ENCODE results near the gene MYO1G.
"Not testable (repeated sequence)": the region's sequence is repeated elsewhere in the genome, so short reads cannot be mapped to it uniquely, and the experiment has no call there.

Gene MYO1G

GRCh38 chr7:44978511-44979366 lies at the start of gene MYO1G:
Gene MYO1G, minus strand, starts transcription at chr7:44979015. Its CDS starts 54 bp downstream, at chr7:44978961.
- no peak for DNase-seq (ENCODE audit: low spot score)

GRCh38 chr7:45028138-45028919 lies 49.5 kb upstream of the MYO1G start:
- no peak for DNase-seq (ENCODE audit: low spot score)

GRCh38 chr7:45027774-45028114 lies 48.9 kb upstream of the MYO1G start:
- DNase-seq (ENCODE audit: low spot score): no peak

- DNase-seq (ENCODE audit: low spot score): peak; percentile 41
Observed at GRCh38 chr7:45026984-45027773, 48.4 kb upstream of the MYO1G start.

GRCh38 chr7:45026013-45026412 lies 47.2 kb upstream of the MYO1G start:
- DNase-seq (ENCODE audit: low spot score): no peak

- not testable (repeated sequence) for DNase-seq (ENCODE audit: low spot score)
Observed at GRCh38 chr7:45025473-45025872, 46.7 kb upstream of the MYO1G start.

- no peak for DNase-seq (ENCODE audit: low spot score)
Observed at GRCh38 chr7:45024126-45024744, 45.4 kb upstream of the MYO1G start.

GRCh38 chr7:45021604-45022296 lies 42.9 kb upstream of the MYO1G start:
- no peak for DNase-seq (ENCODE audit: low spot score)

- no peak for DNase-seq (ENCODE audit: low spot score)
Observed at GRCh38 chr7:45020915-45021314, 42.1 kb upstream of the MYO1G start.

- no peak for DNase-seq (ENCODE audit: low spot score)
Observed at GRCh38 chr7:45017253-45017652, 38.4 kb upstream of the MYO1G start.

GRCh38 chr7:45015313-45015712 lies 36.5 kb upstream of the MYO1G start:
- DNase-seq (ENCODE audit: low spot score): no peak

- no peak for DNase-seq (ENCODE audit: low spot score)
Observed at GRCh38 chr7:45013465-45013967, 34.7 kb upstream of the MYO1G start.

GRCh38 chr7:45007571-45008328 lies 28.9 kb upstream of the MYO1G start:
- no peak for DNase-seq (ENCODE audit: low spot score)

- no peak for DNase-seq (ENCODE audit: low spot score)
Observed at GRCh38 chr7:45007106-45007505, 28.3 kb upstream of the MYO1G start.

GRCh38 chr7:45003789-45004188 lies 25.0 kb upstream of the MYO1G start:
- DNase-seq (ENCODE audit: low spot score): no peak

- no peak for DNase-seq (ENCODE audit: low spot score)
Observed at GRCh38 chr7:45001826-45002225, 23.0 kb upstream of the MYO1G start.

- no peak for DNase-seq (ENCODE audit: low spot score)
Observed at GRCh38 chr7:45001138-45001694, 22.4 kb upstream of the MYO1G start.

GRCh38 chr7:45000093-45001032 lies 21.5 kb upstream of the MYO1G start, which contains the start of gene CCM2:
Gene CCM2, plus strand, starts transcription at chr7:45000201. Its CDS starts 133 bp downstream, at chr7:45000334.
- peak; percentile 57 for DNase-seq (ENCODE audit: low spot score)
